Measurements from ENCODE around the gene RNF227.

The RNF227 gene

DNA sequence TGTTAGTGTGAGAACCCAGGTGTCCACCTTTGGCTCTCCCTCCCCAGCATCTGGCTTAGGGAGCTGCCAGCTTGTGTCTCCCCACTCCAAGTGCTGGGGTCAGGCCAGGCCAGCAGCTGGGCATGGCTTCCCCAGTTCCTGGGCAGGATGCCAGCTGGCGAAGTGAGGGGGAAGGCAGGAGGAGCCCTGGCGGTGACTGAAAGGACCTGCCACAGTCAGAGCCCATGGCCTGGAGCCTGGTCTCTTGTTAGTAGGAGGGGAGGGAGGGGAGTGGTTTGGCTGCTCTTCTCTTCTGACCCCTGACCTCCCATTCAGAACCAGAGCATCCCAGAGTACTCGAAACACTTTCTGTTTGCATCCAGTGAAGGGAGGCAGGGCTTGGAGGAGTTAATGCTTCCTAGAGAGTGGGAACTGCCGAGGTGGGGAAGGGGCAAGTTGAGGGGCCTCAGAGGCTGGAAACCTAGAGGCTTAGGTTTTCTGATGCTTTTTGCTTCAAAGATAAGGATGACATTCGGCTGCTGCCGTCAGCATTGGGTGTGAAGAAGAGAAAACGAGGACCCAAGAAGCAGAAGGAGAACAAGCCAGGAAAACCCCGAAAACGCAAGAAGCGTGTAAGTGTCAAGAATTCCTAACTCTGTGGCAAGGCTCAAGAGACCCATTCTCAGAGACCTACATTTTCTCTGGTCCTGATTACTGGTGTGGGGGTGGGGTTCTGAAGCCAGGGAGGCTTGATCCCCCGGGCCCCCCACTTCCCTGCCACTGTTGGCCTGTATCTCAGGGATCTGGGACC is 26.7 kb downstream of the RNF227 start:
- peak; percentile 10 for DNase-seq (ENCODE audit: low read depth)

DNA sequence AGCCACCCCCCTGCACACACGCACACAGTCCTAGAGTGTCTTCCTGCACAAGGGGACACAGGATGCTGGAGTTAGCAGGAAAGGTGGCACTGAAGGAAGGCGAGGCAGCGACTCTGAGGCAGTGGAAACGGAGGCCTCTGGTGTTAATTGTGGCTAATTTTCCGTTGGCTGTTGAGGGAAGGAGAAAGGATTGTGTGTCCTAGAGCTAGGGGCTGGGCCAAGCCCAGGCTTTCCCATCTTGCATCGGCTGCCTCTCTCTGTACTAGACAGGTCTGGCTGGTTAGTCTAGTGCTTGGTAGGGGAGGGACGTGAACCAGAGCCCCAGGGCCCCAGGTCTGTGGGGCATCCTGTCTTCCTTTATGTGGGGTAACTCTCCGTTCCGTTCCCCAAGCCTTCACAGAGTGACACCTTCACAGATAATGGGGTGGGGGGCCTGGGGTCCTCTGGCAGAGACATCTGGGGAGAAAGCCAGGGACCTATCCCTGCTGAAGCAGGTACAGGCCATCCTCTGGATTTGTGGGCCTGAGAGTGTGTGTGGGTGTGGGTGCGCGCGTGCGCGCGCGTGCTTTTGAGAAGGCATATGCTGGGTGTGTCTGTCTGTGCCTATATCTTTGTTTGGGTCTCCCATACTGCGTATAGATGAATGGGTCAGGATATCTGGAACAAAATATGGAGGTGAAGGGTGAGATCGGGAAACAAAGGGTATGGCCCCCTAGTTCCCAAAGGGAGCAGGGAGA is 27.7 kb downstream of the RNF227 start, which contains the start of gene CHD3:
Gene CHD3 (plus strand): TSS at position 606 of the 737 bp plus-strand sequence. CDS start 212 bp downstream, outside the sequence.
- no peak for DNase-seq (ENCODE audit: low read depth)

DNA sequence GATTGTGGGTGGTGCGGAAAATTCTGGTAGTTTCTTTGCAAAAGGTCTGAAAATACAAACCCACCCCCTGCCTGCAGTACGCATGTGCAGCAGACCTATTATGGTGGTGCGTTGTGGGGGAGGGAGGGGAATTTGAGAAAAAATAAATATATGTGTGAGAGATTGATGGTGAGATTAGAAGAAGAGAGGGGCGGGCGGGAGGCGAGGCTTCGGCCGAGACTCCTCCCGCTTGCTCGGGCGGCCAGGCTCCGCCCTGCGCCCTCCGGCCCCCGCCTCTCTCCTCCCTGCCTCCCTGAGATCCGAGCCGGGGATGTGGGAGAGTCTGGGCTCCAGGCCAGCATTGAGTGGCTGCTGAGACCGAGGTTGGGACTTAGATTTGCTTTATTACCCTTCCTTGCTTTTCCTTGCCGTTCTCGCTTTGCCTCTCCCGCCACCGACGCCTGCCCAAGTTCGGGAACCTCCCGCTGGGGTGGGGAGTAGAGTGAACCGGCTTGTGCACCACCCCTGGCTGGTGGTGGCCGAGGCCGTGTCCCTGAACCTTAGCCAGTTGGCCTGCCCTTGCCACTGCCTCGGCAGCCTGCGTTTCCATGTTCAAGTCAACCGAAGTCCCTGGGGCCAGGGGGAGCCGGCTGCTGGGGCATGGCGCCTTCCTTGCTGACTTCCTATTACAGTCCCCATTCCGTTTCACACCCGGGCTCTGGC is 28.5 kb downstream of the RNF227 start:
- DNase-seq (ENCODE audit: low read depth) = peak; percentile 79

DNA sequence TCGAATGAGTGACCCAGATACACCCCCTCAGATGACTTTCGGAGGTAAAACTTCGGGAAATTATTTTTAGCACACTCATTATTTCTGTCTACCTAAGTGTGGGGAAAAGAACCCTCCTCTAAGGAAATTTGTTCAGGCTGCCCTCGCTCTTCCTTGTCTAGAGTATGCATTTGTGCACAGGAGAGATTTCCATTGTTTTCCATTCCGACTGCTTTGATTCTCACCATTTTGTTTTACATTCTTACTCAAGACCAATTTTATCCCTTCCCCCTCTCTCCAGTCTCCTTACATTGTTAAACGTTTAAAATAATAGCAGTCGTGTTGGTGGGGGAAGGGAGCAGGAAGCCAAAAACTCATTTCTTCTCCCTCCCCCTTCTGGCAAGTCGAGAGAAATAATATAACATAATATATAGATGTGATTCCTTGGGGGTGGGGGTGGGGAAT is 29.0 kb downstream of the RNF227 start:
- DNase-seq (ENCODE audit: low read depth) = no peak

DNA sequence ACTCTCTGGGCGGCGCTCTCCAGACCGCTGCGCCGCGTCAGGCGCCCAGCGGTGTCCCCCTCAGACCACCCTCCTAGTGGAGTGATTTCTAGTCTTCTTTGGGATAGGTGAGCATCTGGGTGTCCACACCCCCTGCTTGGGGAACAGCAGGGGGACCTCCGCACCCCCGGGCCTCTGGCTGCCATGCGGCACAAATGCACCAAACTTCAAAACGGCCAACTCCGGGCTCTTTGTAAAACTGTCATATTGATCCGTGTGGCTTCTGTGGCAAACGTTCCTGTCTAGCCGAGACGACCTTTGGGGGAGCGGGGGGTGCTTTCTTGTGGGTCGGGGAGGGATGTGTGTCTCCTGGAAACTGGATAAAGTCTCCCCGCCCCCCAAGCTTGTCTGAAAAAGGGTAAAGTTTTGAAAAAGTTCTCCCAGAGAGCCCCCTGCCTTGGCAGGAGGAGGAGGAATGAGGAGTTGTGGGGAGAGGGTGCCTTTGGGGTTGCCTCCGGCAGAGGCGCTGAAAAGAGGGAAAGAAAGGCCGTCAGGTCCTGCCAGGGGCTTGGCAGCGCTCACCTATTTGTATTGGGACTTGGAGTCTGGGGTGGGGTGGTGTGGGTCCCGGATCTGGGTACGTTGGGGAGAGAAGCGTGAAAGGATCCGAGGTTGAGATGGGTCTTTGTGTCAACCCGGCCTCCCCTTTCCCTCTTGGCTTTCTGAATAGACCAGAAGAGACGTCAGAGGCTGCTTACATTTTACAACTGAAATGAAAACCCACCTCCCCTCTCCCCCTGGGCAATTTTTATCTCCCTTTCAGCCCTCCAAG is 29.7 kb downstream of the RNF227 start:
- peak; percentile 36 for DNase-seq (ENCODE audit: low read depth)

DNA sequence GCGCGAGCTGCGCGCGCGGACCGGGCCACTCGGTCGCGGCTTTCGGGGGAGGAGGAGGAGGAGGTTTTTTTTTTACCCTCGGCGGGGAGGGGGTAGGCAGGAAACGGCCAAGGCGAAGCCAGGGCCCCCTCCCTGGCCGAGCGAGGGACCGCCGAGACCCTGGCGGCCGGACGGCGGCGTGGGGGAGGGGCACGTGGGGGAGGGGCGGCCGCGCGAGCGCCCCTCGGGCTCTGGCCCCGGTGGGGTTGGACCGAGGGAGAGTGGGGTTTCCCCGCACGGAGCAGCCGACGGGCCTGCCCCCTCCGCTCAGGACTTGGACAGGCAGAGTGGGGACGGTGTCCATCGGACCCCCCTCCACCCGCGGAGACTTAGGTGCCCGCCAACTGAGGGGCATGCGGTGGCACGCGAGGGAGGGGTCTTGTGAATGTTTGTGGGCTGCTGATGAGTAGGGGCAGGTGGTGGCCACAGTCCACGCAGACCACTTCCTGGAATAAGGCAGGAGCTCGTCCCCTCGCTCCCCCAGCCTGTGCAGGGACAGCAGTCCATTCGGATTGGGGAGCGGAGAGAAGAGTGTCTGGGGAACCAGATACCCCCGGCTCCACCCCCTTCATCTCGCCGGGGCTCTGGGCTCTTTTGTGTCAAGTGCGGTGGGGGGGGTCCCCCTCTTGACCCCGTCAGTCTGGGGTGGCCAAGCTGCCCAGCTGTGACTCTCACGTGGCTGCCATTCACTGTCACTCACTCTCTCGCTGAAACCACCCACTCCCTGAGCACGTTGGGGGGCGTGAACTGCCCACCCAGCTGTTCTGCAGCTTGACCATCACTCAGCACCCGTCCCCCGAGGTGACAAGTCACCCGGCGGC is 30.5 kb downstream of the RNF227 start:
- peak; percentile 18 for DNase-seq (ENCODE audit: low read depth)

DNA sequence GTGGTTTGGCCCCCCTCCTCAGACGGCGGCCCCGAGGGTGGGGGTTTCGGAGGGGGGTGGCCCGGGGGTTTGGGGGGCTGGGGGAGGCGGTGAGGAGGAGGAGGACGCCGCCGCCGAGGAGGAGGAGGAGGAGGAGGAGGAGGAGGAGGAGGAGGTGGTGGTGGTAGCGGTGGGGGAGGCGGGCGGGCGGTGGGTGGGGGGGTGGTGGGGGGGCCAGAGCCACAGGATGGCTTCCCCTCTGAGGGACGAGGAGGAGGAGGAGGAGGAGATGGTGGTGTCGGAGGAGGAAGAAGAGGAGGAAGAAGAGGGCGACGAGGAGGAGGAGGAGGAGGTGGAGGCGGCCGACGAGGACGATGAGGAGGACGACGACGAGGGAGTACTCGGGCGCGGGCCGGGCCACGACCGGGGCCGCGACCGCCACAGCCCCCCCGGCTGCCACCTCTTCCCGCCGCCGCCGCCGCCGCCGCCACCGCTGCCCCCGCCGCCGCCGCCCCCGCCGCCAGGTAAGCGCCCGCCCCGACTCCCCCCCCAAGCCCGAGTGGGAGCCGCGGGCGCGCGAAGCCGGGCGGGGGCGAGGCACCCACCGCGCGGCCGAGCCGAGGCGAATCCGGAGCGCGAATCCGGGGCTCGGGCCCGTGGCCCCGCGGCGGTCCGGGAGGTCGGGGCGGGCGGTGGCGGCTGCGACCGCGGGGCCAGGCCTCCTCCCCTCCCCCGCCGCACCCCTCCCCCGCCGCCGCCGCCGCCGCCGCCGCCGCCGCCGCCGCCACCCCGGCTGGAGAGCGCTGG is 31.3 kb downstream of the RNF227 start:
- peak; percentile 15 for DNase-seq (ENCODE audit: low read depth)

DNA sequence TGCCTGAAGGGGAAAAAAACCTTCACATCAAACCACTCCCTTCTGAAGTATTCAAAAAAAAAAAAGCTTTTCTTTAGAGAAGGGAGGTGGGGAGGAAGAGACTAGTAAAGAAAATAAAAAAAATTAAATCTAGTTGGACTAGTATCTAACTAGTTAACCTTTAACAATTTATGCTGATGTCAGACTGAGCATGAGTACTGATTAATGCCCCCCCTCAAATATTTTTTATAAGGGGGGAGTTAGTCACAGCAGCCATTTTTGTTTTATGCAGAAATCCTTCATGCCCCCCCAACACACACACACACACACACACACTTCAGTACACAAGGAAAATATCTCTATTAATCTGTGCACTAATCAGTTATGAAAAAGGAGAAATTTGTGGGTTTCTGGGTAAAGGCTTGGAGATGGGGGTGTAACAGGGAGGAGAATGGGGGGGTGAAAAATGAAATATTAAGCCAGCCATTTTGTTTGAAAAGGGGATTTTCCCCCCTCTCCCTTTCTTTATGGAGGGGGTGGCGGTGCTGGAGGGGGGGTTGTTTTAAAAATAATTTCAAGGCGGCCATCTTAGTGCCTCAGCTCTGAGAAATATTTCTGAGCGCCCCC is 32.2 kb downstream of the RNF227 start:
- DNase-seq (ENCODE audit: low read depth) = no peak

DNA sequence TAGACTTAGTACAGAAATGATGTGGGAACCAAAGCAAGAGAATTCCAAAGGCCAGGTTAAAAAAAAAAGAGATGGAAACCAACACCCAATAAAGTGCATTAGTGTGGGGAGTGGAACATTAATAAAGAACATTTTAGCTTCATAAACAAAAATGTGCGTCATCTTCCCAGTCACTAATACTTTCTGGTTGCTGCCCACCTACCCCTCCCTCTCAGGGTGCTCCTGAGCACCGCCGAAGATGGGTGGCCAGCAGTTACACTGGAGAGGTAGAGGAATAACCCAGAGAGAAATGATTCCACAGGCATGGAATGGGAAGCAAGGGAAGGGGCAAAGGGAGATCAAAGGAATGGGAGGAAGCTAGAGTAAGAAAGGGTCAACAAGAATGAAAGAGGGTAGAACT is 33.5 kb downstream of the RNF227 start:
- DNase-seq (ENCODE audit: low read depth) = no peak

DNA sequence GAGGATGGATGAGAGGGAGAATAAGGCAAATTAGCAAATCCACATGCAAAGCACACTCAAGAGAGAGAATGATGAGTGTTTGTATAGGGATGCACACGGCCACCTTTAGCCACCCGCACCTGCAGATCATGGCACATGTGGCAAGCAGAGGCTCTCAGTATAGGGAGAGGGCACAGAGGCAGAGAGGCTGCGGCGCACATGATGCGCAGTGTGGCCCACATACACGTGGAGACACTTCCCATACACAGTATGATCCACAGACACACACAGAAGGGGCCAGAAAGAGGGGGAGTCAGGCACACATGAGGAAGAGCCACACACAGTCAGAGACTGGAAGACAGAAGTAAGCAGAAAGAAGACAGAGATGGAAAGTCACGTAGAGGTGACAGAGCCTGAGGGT is 34.0 kb downstream of the RNF227 start:
- DNase-seq (ENCODE audit: low read depth) = no peak

DNA sequence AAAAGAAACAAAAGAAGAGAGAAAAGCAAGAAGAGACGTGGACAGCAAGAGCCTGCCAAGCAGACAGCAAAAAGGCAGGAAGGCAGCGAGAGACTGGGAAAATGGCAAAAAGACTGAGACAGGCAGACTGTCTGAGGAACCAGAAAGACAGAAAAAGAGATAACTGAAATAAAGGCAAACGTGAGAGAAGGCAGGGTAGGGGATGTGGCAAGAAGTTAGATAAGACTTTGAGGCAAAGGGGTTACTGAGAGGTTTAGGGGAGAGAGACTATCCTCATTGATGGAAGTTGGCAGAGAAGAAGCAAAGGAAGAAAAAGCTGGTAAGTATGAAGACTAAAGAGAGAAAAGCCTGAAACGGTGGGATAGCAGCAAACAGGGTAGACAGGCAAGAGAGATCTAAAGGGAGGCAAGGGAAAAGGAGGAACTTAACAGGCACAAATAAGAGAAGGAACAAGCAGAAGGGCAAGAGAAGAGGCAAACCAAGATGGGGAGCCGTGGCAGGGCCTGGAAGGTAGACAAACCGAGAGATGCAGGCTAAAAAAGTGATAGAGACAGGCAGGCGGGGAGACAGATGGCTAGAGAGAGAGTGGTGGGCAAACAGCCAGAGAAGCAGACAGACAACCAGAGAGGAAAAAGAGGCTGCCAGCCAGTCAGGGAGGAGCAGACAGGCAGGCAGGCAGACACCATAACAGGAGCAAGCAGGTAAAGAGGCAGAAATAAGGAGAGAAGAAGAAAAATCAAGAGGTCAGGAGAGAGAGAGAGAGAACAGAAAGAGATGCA is 34.6 kb downstream of the RNF227 start:
- DNase-seq (ENCODE audit: low read depth) = no peak

DNA sequence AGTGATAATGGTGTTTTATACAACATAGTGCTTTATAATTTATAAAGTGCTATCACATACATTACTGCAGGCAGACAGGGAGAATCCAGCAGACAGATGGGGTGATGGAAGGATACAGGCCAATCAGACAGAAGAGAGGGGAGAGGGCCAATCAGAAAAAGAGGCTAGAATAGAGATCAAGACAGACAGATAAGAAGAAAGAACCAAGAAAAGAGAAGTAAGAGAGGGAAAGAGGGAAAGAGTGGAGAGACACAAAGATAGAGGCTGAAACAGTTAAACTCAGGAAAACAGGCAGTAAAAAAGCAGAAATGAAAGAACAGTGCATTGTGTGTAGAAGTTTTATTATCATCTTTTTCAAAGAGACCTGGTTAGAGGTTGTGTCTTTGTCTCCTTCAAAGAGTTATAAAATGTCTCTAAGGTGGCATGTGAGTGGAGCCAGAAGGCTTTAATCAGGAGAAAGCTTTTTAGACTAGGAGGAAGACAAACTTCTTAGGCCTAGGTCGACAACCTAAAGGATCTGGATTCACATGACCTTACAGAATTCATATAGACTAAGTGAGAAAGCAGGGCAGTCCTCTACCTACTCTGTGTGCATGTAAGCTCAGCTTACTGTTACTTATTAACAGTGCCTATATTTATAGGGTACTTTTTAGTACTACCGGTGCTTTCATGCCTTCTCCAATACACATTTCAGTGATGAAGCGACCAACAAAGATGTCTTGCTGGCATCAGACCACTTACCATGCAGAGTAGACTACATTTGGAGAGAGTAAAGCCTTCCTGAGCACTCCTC is 35.8 kb downstream of the RNF227 start:
- no peak for DNase-seq (ENCODE audit: low read depth)

DNA sequence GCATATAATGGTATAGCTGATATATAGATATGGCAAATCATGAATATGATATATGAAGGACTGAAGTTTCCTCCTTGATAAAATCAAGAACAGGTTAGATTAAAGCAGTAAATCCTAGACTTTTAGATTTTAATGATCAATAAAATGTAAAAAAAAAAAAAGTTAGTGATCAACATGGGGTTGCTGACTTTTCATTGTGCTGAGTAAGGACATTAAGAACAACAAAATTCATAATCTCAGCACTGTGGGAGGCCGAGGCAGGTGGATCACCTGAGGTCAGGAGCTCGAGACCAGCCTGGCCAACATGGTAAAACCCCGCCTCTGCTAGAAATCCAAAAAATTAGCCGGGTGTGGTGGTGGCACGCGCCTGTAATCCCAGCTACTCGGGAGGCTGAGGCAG is 37.9 kb downstream of the RNF227 start:
- no peak for DNase-seq (ENCODE audit: low read depth)

DNA sequence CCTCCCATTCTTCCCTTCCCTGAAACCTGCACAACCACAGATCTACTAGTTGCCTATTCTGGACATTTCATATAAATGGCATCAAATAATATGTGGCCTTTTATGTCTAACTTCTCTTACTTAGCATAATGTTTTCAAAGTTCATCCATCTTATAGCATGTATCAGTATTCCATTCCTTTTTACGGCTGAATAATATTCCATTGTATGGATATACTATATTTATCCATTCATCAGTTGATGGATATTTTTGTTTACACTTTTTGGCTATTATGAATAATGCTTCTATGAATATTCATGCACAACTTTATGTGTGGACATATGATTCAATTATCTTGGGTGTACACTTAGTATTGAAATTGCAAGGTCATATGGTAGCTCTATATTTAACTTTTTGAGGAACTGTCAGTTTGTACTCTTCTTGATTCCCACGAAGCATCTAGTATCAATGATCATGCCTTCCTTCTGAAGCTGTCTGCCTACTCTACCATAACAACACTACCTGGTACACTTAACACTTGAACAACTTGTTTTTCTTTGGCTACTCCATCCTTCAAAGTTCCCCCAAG is 40.2 kb downstream of the RNF227 start:
- no peak for DNase-seq (ENCODE audit: low read depth)

DNA sequence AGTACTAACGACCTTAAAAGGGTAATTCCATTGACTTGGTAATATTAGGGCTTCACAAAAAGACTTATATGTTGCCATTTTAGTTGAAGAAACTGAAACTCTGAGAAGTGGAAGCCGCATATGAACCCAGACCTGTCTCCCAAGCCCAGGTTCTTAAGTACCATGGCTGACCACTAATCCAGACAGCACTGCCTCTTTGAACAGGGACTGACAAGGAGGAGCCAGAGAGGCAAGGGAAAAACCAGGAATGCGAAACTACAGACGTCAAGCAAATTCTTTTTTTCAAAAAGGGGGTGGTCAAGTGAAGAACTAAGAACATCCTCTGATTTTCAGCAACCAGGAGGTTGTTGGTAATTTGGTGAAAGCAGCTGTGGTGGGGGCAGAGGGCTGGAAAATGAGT is 43.0 kb downstream of the RNF227 start:
- DNase-seq (ENCODE audit: low read depth) = no peak

DNA sequence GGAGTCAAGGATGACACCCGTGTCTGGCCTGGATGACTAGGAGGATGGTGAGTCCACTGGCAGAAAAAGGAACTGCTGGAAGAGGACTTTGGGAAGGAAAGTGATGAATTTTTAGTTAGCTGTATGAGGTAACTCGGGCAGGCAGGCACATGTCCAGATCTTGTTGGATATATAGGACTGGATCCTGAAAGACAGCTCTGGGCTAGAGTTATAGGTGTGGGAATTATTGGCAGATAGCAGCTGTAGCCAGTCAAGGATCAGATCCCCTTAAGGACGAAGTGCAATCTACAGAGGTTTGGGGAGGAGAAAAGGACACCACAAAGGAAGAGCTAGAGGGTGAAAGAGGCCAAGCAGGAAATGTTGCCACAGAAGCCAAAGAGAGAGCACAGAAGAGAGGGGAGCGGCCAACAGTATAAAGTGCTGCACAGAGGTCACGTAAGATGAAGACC is 48.2 kb downstream of the RNF227 start:
- DNase-seq (ENCODE audit: low read depth) = no peak

DNA sequence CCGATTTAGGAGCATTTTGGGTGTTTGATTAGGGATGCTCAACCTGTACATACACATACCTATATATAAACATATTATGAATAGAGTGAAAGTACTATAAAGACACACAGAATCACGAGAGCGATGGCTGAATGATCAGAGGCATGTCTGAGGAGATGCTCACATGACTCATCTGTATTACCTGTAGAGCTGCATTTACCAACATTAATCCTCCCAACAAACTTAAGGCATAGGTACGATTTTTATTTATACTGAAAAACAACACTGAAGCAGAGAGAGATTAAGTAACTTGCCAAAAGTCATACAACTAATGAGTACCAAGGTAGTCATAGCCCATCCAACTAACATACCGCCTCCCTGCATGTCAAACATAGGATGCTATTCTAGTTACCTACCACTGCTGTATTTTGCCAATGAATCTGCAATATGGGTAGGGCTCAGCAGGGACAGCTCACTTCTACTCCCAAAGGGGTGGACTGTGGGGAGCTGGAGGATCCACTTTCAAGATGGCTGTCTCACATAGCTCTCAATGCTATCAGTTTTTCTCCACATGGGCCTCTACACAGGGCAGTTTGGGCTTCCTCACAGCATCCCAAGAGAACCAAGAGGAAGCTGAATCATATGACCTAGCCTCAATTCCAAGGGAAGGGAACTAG is 51.0 kb downstream of the RNF227 start:
- DNase-seq (ENCODE audit: low read depth) = no peak

Data from activated gamma-delta T cell treated with anti-CD3 and anti-CD28 coated beads, Interleukin-2, amount 50 U/mL, for 16 hours (primary cell).